GM23338 (cell line): ENCODE measurements around the gene CTCFL. TPM values are rescaled to one million over a fixed set of nuclear protein-coding genes. Genes with fewer than 3 reads are reported as not detected.

Source experiments
- EZH2 ChIP-seq: fragments of 200-600 bp; sonication (generic); IDR thresholded peaks from one replicate; pipeline ENCODE4 v1.8.0; 2017; ENCODE audit warnings: antibody characterized with exemption, mild to moderate bottlenecking, low read depth; ENCODE audit not compliant: unreplicated experiment
- EZH2phosphoT487 ChIP-seq: fragments of 200-600 bp; sonication (generic); IDR thresholded peaks from one replicate; pipeline ENCODE4 v1.8.1; 2018; ENCODE audit warnings: antibody characterized with exemption; ENCODE audit not compliant: unreplicated experiment
- NANOG ChIP-seq: IDR thresholded peaks from 2 replicates; pipeline ENCODE4 v1.6.1; 2016; ENCODE audit warnings: antibody characterized with exemption, borderline replicate concordance
- REST ChIP-seq: IDR thresholded peaks from one replicate; pipeline ENCODE4 v1.6.1; 2018; ENCODE audit warnings: antibody characterized with exemption; ENCODE audit not compliant: unreplicated experiment
- STAT1 ChIP-seq: IDR thresholded peaks from one replicate; pipeline ENCODE4 v1.6.1; 2016; ENCODE audit warnings: antibody characterized with exemption; ENCODE audit not compliant: unreplicated experiment
- ZNF462 ChIP-seq: fragments of 250-450 bp; sonication (Bioruptor Pico); IDR thresholded peaks from 2 replicates; pipeline ENCODE4 v1.5.0; 2020; ENCODE audit warnings: mild to moderate bottlenecking, moderate library complexity
- polyA plus RNA-seq: library from polyadenylated mRNA; unstranded; fragments of >200 nt; fragmentation: Nextera tagmentation; extraction: Ambion mirVana; gene quantifications from 2 replicates; pipeline ENCODE4 v1.2.1, GENCODE V29; 2016
- total RNA-seq: library from RNA; depleted of rRNA; stranded (reverse); fragments of >200 nt; shearing (Covaris generic); gene quantifications from 2 replicates; pipeline ENCODE4 v1.2.3, GENCODE V29; 2014

CTCFL gene
- total and polyA plus RNA-seq, 2 experiments from 2014 or later: 0.55 to 1.4 TPM

- no peak for TF ChIP-seq ZNF462 (CRISPR knock-in tag)
- TF ChIP-seq NANOG: no peak
- no peak for TF ChIP-seq EZH2
- TF ChIP-seq EZH2phosphoT487: no peak
- no peak for TF ChIP-seq STAT1
- TF ChIP-seq REST: no peak
Measured at GRCh38 chr20:57484772-57485171, 40.2 kb downstream of the CTCFL start (continued).
